GM12878 (cell line): ENCODE data around the gene BAX. TPM values are rescaled to one million over a fixed set of nuclear protein-coding genes. Genes with fewer than 3 reads are reported as not detected.
A peak's percentile ranks its signal among the peaks of the same experiment; 100 is the strongest.

ENCODE experiments used
- E4F1 ChIP-seq: fragments of 450-650 bp; IDR thresholded peaks from 2 replicates; pipeline ENCODE4 v1.6.1; 2018; ENCODE audit warnings: borderline replicate concordance, mild to moderate bottlenecking; ENCODE audit not compliant: partially characterized antibody
- NBN ChIP-seq: fragments of 450-650 bp; IDR thresholded peaks from 2 replicates; pipeline ENCODE4 v1.6.1; 2016
- NFYB ChIP-seq: IDR thresholded peaks from 2 replicates; pipeline ENCODE4 v1.6.1; 2011; ENCODE audit warnings: low read depth, mild to moderate bottlenecking, low read length, improper control_type of control experiment, moderate library complexity; ENCODE audit not compliant: insufficient read depth
- SUPT20H ChIP-seq: IDR thresholded peaks from 2 replicates; pipeline ENCODE4 v1.6.1; 2011; ENCODE audit warnings: low read depth, mild to moderate bottlenecking, low read length, moderate library complexity, borderline replicate concordance; ENCODE audit not compliant: control insufficient read depth
- ZBTB11 ChIP-seq: fragments of 450-650 bp; formaldehyde crosslinking; IDR thresholded peaks from 2 replicates; pipeline ENCODE4 v1.5.0; 2022; ENCODE audit warnings: mild to moderate bottlenecking, missing genetic modification characterization
- polyA plus RNA-seq, 11 experiments: library from polyadenylated mRNA; depleted of rRNA in 4 of 11; unstranded in 6 of 11; stranded (reverse) in 5 of 11; fragments of >200 nt; fragmentation: Nextera tagmentation in 4 of 11; fragmentation: Illumina TruSeq in 1 of 11; extraction: Ambion mirVana in 4 of 11; extraction: Trizol in 1 of 11; gene quantifications; 1 replicate in 1 of 11; 2 replicates in 10 of 11; pipeline versions ENCODE4 v1.2.1 to v1.2.3, GENCODE V29; 2011 to 2016; ENCODE audit warnings: inconsistent platforms in 2 of 11, missing spikeins in 2 of 11, low read depth in 1 of 11
- total RNA-seq, 4 experiments: library from RNA; depleted of rRNA in 3 of 4; stranded (reverse); fragments of >200 nt in 3 of 4; fragmentation: Illumina TruSeq in 1 of 4; extraction: Trizol in 1 of 4; gene quantifications; 2 replicates each; pipeline versions ENCODE4 v1.2.1 to v1.2.3, GENCODE V29; 2013 to 2021

Gene BAX
- total and polyA plus RNA-seq, 10 of the 15 experiments (the other 5 are each of a cell fraction or from before 2014, with no cell fraction given): 7.2 to 221 (median 137) TPM

- TF ChIP-seq E4F1 (no peak), SUPT20H (no peak), ZBTB11 (CRISPR knock-in tag) (no peak), NFYB (peak; percentile 88), NBN (peak; percentile 98)
These were observed 10.5 kb downstream of the BAX start, which contains the start of gene FTL (continued) for GRCh38 chr19:48965040-48965805.
